IMR-90 (cell line): ENCODE data around the gene IL1F10. TPM values are rescaled to one million over a fixed set of nuclear protein-coding genes. Genes with fewer than 3 reads are reported as not detected.

Source experiments
- ATAC-seq: fragments of 200-7000 bp; cut with Tn5 transposase; 2 replicates; pipeline ENCODE4 v1.9.1; 2020; ENCODE audit warnings: low read depth, mild to moderate bottlenecking, moderate library complexity
- BruUV-seq: library from RNA; stranded (reverse); fragments of 400-500 nt; replicated peaks from 2 replicates; lab custom pipeline; 2021; lab: Mats Ljungman, UMichigan
- CTCF ChIA-PET: fragments of 300-600 bp; formaldehyde crosslinking; extraction: SDS; loops from one replicate; lab custom pipeline; 2021; ENCODE audit warnings: antibody characterized with exemption; lab: Yijun Ruan, JAX
- POLR2A ChIA-PET: fragments of 300-600 bp; sonication (Branson Sonifier 250); formaldehyde crosslinking; loops from one replicate; lab custom pipeline; 2022; ENCODE audit warnings: antibody characterized with exemption; ENCODE audit not compliant: unreplicated experiment; lab: Charles Lee
- DNase-seq: peaks from one replicate; pipeline ENCODE4 v3.0.0; 2013
- H2AFZ ChIP-seq: replicated peaks from 2 replicates; pipeline ENCODE3; 2013; ENCODE audit warnings: low read length, mild to moderate bottlenecking; ENCODE audit not compliant: poor library complexity
- H2AK5ac ChIP-seq: 2 replicates; pipeline ENCODE4 v1.6.1; 2013; ENCODE audit warnings: low read depth, low read length, inconsistent platforms
- H2AK9ac ChIP-seq: replicated peaks from 2 replicates; pipeline ENCODE3; 2013; ENCODE audit warnings: mild to moderate bottlenecking, low read depth, low read length, moderate library complexity; ENCODE audit not compliant: poor library complexity
- H2BK120ac ChIP-seq: 2 replicates; pipeline ENCODE4 v1.6.1; 2013; ENCODE audit warnings: low read depth, low read length, inconsistent platforms
- H2BK15ac ChIP-seq: 3 replicates; pipeline ENCODE4 v1.6.1; 2013; ENCODE audit warnings: low read depth, low read length, inconsistent platforms
- H2BK20ac ChIP-seq: 2 replicates; pipeline ENCODE4 v1.6.1; 2013; ENCODE audit warnings: low read depth, mild to moderate bottlenecking, inconsistent platforms, low read length, moderate library complexity
- H2BK5ac ChIP-seq: 2 replicates; pipeline ENCODE4 v1.6.1; 2013; ENCODE audit warnings: mild to moderate bottlenecking, low read depth, low read length, inconsistent platforms; ENCODE audit not compliant: poor library complexity, severe bottlenecking
- H3K14ac ChIP-seq: replicated peaks from 2 replicates; pipeline ENCODE4 v1.6.1; 2013; ENCODE audit warnings: low read depth, low read length, inconsistent platforms
- H3K18ac ChIP-seq: 2 replicates; pipeline ENCODE4 v1.6.1; 2013; ENCODE audit warnings: low read depth, low read length, control low read depth
- H3K23ac ChIP-seq: 2 replicates; pipeline ENCODE4 v1.6.1; 2013; ENCODE audit warnings: low read depth, low read length, inconsistent platforms
- H3K27ac ChIP-seq: 2 replicates; pipeline ENCODE4 v1.5.1; 2013; ENCODE audit warnings: mild to moderate bottlenecking, control low read depth, low read length; ENCODE audit not compliant: insufficient read depth
- H3K27me3 ChIP-seq: 2 replicates; pipeline ENCODE4 v1.6.1; 2013; ENCODE audit warnings: low read length; ENCODE audit not compliant: control insufficient read depth, insufficient read depth
- H3K36me3 ChIP-seq: 2 replicates; pipeline ENCODE4 v1.6.1; 2013; ENCODE audit warnings: low read length, mixed read lengths; ENCODE audit not compliant: control insufficient read depth, insufficient read depth
- H3K4ac ChIP-seq: 2 replicates; pipeline ENCODE4 v1.6.1; 2013; ENCODE audit warnings: low read depth, low read length, inconsistent platforms
- H3K4me1 ChIP-seq: 2 replicates; pipeline ENCODE4 v1.6.1; 2013; ENCODE audit warnings: low read length, mixed read lengths; ENCODE audit not compliant: control insufficient read depth, insufficient read depth
- H3K4me2 ChIP-seq: 2 replicates; pipeline ENCODE4 v1.6.1; 2013; ENCODE audit warnings: low read depth, mild to moderate bottlenecking, control low read depth, low read length, moderate library complexity
- H3K4me3 ChIP-seq: 2 replicates; pipeline ENCODE4 v1.5.1; 2013; ENCODE audit warnings: low read depth, mild to moderate bottlenecking, control low read depth, low read length, moderate library complexity; ENCODE audit not compliant: insufficient read depth
- H3K56ac ChIP-seq: 2 replicates; pipeline ENCODE4 v1.6.1; 2013; ENCODE audit warnings: low read length, inconsistent platforms; ENCODE audit not compliant: insufficient read depth; ENCODE audit errors: extremely low read depth
- H3K79me1 ChIP-seq, 2 experiments: 2 replicates each; pipeline ENCODE4 v1.6.1; 2013; ENCODE audit warnings: low read length in 2 of 2, inconsistent platforms in 1 of 2, low read depth in 1 of 2
- H3K9ac ChIP-seq: 2 replicates; pipeline ENCODE4 v1.6.1; 2013; ENCODE audit warnings: low read depth, low read length, control low read depth
- H3K9me1 ChIP-seq: 2 replicates; pipeline ENCODE4 v1.6.1; 2013; ENCODE audit warnings: low read length, inconsistent platforms; ENCODE audit not compliant: insufficient read depth
- H3K9me3 ChIP-seq: 2 replicates; pipeline ENCODE4 v1.6.1; 2013; ENCODE audit warnings: low read length; ENCODE audit not compliant: control insufficient read depth, insufficient read depth
- H4K20me1 ChIP-seq: 2 replicates; pipeline ENCODE4 v1.6.1; 2013; ENCODE audit warnings: low read length, inconsistent platforms; ENCODE audit not compliant: insufficient read depth
- H4K5ac ChIP-seq: 2 replicates; pipeline ENCODE4 v1.6.1; 2013; ENCODE audit warnings: mild to moderate bottlenecking, low read depth, low read length, control low read depth
- H4K8ac ChIP-seq, 2 experiments: 2 replicates each; pipeline ENCODE4 v1.6.1; 2013; ENCODE audit warnings: low read depth in 2 of 2, low read length in 2 of 2, control low read depth in 1 of 2, inconsistent platforms in 1 of 2
- H4K91ac ChIP-seq: 2 replicates; pipeline ENCODE4 v1.6.1; 2013; ENCODE audit warnings: low read depth, low read length, inconsistent platforms; ENCODE audit not compliant: insufficient read depth
- BHLHE40 ChIP-seq: fragments of 150-350 bp; IDR thresholded peaks from 2 replicates; pipeline ENCODE4 v1.6.1; 2016; ENCODE audit warnings: mild to moderate bottlenecking, low read depth, low read length
- CEBPB ChIP-seq: IDR thresholded peaks from 2 replicates; pipeline ENCODE4 v1.6.1; 2012; ENCODE audit warnings: low read depth, low read length, improper control_type of control experiment
- CHD1 ChIP-seq: IDR thresholded peaks from 2 replicates; pipeline ENCODE4 v1.6.1; 2012; ENCODE audit warnings: low read depth, low read length, improper control_type of control experiment
- FOS ChIP-seq: fragments of 150-350 bp; IDR thresholded peaks from 2 replicates; pipeline ENCODE4 v1.6.1; 2016; ENCODE audit warnings: low read depth, low read length
- MAFK ChIP-seq: IDR thresholded peaks from 2 replicates; pipeline ENCODE4 v1.6.1; 2012; ENCODE audit warnings: low read depth, low read length, improper control_type of control experiment
- MAZ ChIP-seq: IDR thresholded peaks from 2 replicates; pipeline ENCODE4 v1.6.1; 2012; ENCODE audit warnings: low read depth, mild to moderate bottlenecking, low read length, improper control_type of control experiment, moderate library complexity, borderline replicate concordance
- NFE2L2 ChIP-seq: fragments of 150-350 bp; IDR thresholded peaks from 2 replicates; pipeline ENCODE4 v1.6.1; 2016; ENCODE audit warnings: low read depth, mild to moderate bottlenecking, low read length
- POLR2A ChIP-seq: IDR thresholded peaks from 2 replicates; pipeline ENCODE4 v1.6.1; 2012; ENCODE audit warnings: mild to moderate bottlenecking, low read depth, low read length
- RAD21 ChIP-seq: IDR thresholded peaks from 2 replicates; pipeline ENCODE4 v1.6.1; 2012; ENCODE audit warnings: low read length, improper control_type of control experiment
- RCOR1 ChIP-seq: IDR thresholded peaks from 2 replicates; pipeline ENCODE4 v1.6.1; 2012; ENCODE audit warnings: mild to moderate bottlenecking, low read length, improper control_type of control experiment; ENCODE audit not compliant: insufficient replicate concordance
- WGBS, 2 experiments: methylation state at CpG; one replicate each; pipeline versions ENCODE4 v1.1.5 to v1.1.7; 2013; ENCODE audit warnings: missing lambda C conversion rate in 2 of 2; ENCODE audit not compliant: insufficient read length in 1 of 2; ENCODE audit errors: extremely low coverage in 2 of 2; 5-methylcytosine and 5-hydroxymethylcytosine counted together
- dilution Hi-C: fragments of 300-500 bp; cut with HindIII; formaldehyde crosslinking; loops from one replicate; pipeline ENCODE4 v1.14.3; 2018; ENCODE audit warnings: low sequenced_read_pairs; ENCODE audit not compliant: unreplicated experiment
- in situ Hi-C: fragments of 300-500 bp; cut with MboI; formaldehyde crosslinking; loops from 3 replicates; pipeline ENCODE4 v1.14.3; 2019; ENCODE audit warnings: low sequenced_read_pairs, inconsistent platforms, mixed read lengths
- intact Hi-C: fragments of 100-400 bp; cut with micrococcal nuclease; formaldehyde crosslinking; loops from 2 replicates; pipeline ENCODE4 v1.10.0; 2022
- polyA plus RNA-seq, 3 experiments: library from polyadenylated mRNA; depleted of rRNA; stranded (reverse); fragments of >200 nt; gene quantifications; 2 replicates each; pipeline ENCODE4 v1.2.3, GENCODE V29; 2012; ENCODE audit warnings: low replicate concordance in 1 of 3
- total RNA-seq: library from RNA; depleted of rRNA; stranded (reverse); fragments of >200 nt; gene quantifications from 2 replicates; pipeline ENCODE4 v1.2.3, GENCODE V29; 2012
- TF ChIP-seq, protein P1 (sequence below): fragments of 150-350 bp; IDR thresholded peaks from 2 replicates; pipeline ENCODE4 v1.6.1; 2016; ENCODE audit warnings: low read depth, mild to moderate bottlenecking, low read length, moderate library complexity, borderline replicate concordance
- TF ChIP-seq, protein P2 (sequence below): conservative IDR thresholded peaks from 2 replicates; pipeline ENCODE4 v1.5.1; 2012; ENCODE audit warnings: mild to moderate bottlenecking, low read depth, low read length, improper control_type of control experiment
- TF ChIP-seq, protein P3 (sequence below): fragments of 150-350 bp; IDR thresholded peaks from 2 replicates; pipeline ENCODE4 v1.6.1; 2017; ENCODE audit warnings: mild to moderate bottlenecking, antibody characterized with exemption, low read length, low read depth

Gene IL1F10
- total and polyA plus RNA-seq, 2 of the 4 experiments (the other 2 are of a cell fraction): not detected

DNA sequence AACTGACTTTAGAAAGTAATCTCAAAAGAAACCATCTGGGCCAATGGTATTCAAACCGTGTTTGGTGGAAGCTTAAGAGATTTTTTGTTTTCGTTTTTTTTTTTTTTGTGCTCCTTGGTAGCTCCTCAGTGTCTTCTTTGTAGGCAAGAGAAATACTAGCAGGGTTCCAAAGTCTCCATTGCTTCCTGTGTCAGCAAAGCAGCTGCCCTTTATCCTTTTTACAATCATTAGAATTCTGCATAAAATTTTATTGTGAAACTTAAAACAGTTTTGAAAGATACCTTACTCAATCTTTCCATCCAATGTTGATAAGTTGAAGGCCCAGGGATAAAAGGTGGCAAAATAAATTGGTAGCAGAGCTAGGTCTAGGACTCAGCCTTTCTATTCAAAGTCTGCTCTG lies 479 bp downstream of the IL1F10 start:
- H4K20me1 ChIP-seq: no peaks in the 10 kb centered on the region
- no peak overlapping the region for H3K4me3 ChIP-seq
- H4K5ac ChIP-seq: no peak overlapping the region
- no peaks in the 10 kb centered on the region for H3K4me1 ChIP-seq
- no peak overlapping the region for H3K9ac ChIP-seq
- H3K36me3 ChIP-seq: no peaks in the 10 kb centered on the region
- no peak for ATAC-seq
- H2BK20ac ChIP-seq: no peak overlapping the region
- H3K18ac ChIP-seq: no peak overlapping the region
- ChIA-PET CTCF (no interaction called here), POLR2A (no interaction called here)
- no peak overlapping the region for H2BK5ac ChIP-seq
- H3K56ac ChIP-seq: no peak overlapping the region
- no peak overlapping the region for H3K4me2 ChIP-seq
- H3K9me3 ChIP-seq: no peaks in the 10 kb centered on the region
- H2AFZ ChIP-seq: no peak overlapping the region
- H3K23ac ChIP-seq: no peak overlapping the region
- H3K4ac ChIP-seq: no peak overlapping the region
- intact Hi-C loops: no loop called here
- no peak overlapping the region for H2AK9ac ChIP-seq
- dilution Hi-C loops: no loop called here
- H3K14ac ChIP-seq: no peak overlapping the region
- in situ Hi-C loops: no loop called here
- H3K27me3 ChIP-seq: peaks cover 5% of the 10 kb centered on the region
- no peak overlapping the region for H4K91ac ChIP-seq
- no peaks in the 10 kb centered on the region for H3K79me1 ChIP-seq
- no peak for TF ChIP-seq RAD21
- no peak for TF ChIP-seq RCOR1
- TF ChIP-seq, protein P1, sequence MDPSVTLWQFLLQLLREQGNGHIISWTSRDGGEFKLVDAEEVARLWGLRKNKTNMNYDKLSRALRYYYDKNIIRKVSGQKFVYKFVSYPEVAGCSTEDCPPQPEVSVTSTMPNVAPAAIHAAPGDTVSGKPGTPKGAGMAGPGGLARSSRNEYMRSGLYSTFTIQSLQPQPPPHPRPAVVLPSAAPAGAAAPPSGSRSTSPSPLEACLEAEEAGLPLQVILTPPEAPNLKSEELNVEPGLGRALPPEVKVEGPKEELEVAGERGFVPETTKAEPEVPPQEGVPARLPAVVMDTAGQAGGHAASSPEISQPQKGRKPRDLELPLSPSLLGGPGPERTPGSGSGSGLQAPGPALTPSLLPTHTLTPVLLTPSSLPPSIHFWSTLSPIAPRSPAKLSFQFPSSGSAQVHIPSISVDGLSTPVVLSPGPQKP: no peak
- TF ChIP-seq CHD1: no peak
- no peak for TF ChIP-seq POLR2A
- no peak for TF ChIP-seq CEBPB
- no peak for TF ChIP-seq MAFK
- TF ChIP-seq NFE2L2: no peak
- no peak for TF ChIP-seq BHLHE40
- TF ChIP-seq FOS: no peak
- TF ChIP-seq MAZ: no peak
- TF ChIP-seq, protein P2, sequence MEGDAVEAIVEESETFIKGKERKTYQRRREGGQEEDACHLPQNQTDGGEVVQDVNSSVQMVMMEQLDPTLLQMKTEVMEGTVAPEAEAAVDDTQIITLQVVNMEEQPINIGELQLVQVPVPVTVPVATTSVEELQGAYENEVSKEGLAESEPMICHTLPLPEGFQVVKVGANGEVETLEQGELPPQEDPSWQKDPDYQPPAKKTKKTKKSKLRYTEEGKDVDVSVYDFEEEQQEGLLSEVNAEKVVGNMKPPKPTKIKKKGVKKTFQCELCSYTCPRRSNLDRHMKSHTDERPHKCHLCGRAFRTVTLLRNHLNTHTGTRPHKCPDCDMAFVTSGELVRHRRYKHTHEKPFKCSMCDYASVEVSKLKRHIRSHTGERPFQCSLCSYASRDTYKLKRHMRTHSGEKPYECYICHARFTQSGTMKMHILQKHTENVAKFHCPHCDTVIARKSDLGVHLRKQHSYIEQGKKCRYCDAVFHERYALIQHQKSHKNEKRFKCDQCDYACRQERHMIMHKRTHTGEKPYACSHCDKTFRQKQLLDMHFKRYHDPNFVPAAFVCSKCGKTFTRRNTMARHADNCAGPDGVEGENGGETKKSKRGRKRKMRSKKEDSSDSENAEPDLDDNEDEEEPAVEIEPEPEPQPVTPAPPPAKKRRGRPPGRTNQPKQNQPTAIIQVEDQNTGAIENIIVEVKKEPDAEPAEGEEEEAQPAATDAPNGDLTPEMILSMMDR: no peak
- TF ChIP-seq, protein P3, sequence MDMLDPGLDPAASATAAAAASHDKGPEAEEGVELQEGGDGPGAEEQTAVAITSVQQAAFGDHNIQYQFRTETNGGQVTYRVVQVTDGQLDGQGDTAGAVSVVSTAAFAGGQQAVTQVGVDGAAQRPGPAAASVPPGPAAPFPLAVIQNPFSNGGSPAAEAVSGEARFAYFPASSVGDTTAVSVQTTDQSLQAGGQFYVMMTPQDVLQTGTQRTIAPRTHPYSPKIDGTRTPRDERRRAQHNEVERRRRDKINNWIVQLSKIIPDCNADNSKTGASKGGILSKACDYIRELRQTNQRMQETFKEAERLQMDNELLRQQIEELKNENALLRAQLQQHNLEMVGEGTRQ: no peak
- BruUV-seq: no TSS peak
- no peak overlapping the region for H2BK120ac ChIP-seq
- no peaks in the 10 kb centered on the region for H3K9me1 ChIP-seq
- no peak overlapping the region for H2BK15ac ChIP-seq
- H3K27ac ChIP-seq: no peak overlapping the region
- DNase-seq: no peak
- no CpG with 5 or more reads among the region's 2 CpGs for WGBS, 2 experiments
- no peak overlapping the region for H2AK5ac ChIP-seq
- no peak overlapping the region for H4K8ac ChIP-seq
